NB4 (cell line): ENCODE results near the gene OLFML3.

Source experiments
- DNase-seq: peaks from one replicate; pipeline ENCODE4 v3.0.0; 2010; ENCODE audit warnings: low read depth
- H3K4me3 ChIP-seq: one replicate; pipeline ENCODE4 v1.5.1; 2011; ENCODE audit warnings: mild to moderate bottlenecking, low read depth, low read length, moderate library complexity
- CTCF ChIP-seq: IDR thresholded peaks from one replicate; pipeline ENCODE4 v1.5.1; 2012; ENCODE audit warnings: low read depth, low read length
- MAX ChIP-seq: IDR thresholded peaks from 2 replicates; pipeline ENCODE4 v1.6.1; 2011; ENCODE audit warnings: low read depth, low read length
- MYC ChIP-seq: IDR thresholded peaks from 2 replicates; pipeline ENCODE4 v1.6.1; 2011; ENCODE audit warnings: low read depth, low read length
- POLR2A ChIP-seq: IDR thresholded peaks from 2 replicates; pipeline ENCODE4 v1.6.1; 2011; ENCODE audit warnings: mild to moderate bottlenecking; ENCODE audit not compliant: insufficient read length; ENCODE audit errors: extremely low read depth

OLFML3 gene

GRCh38 chr1:113934511-113935055 is 44.7 kb upstream of the OLFML3 start:
- no peak overlapping the region for H3K4me3 ChIP-seq
- DNase-seq = no peak
- no peak for TF ChIP-seq POLR2A
- TF ChIP-seq MAX = no peak
- TF ChIP-seq CTCF = no peak
- no peak for TF ChIP-seq MYC

- TF ChIP-seq CTCF (no peak), MYC (no peak), MAX (no peak), POLR2A (no peak)
- DNase-seq = no peak
- H3K4me3 ChIP-seq = no peak overlapping the region
Measured at GRCh38 chr1:113935176-113935575, 44.1 kb upstream of the OLFML3 start.

GRCh38 chr1:113935970-113936369 is 43.3 kb upstream of the OLFML3 start:
- TF ChIP-seq POLR2A (no peak), CTCF (no peak), MAX (no peak), MYC (no peak)
- DNase-seq = no peak
- no peak overlapping the region for H3K4me3 ChIP-seq

- TF ChIP-seq CTCF (no peak), POLR2A (no peak), MAX (no peak), MYC (no peak)
- no peak overlapping the region for H3K4me3 ChIP-seq
- no peak for DNase-seq
Measured at GRCh38 chr1:113937146-113937545, 42.1 kb upstream of the OLFML3 start.

- no peak overlapping the region for H3K4me3 ChIP-seq
- DNase-seq = no peak
- TF ChIP-seq MAX = no peak
- no peak for TF ChIP-seq CTCF
- no peak for TF ChIP-seq MYC
- TF ChIP-seq POLR2A = no peak
Measured at GRCh38 chr1:113938192-113938591, 41.1 kb upstream of the OLFML3 start.
